HFF-Myc (cell line): ENCODE measurements around the gene METAP1D.
"Not testable (repeated sequence)": the region's sequence is repeated elsewhere in the genome, so short reads cannot be mapped to it uniquely, and the experiment has no call there.

ENCODE experiments used
- DNase-seq: peaks from one replicate; pipeline ENCODE4 v3.0.0-alpha.2; 2011; ENCODE audit warnings: low read depth; ENCODE audit errors: extremely low read depth
- H3K4me3 ChIP-seq: replicated peaks from 2 replicates; pipeline ENCODE4 v1.5.1; 2011; ENCODE audit warnings: low read depth, mild to moderate bottlenecking, control low read depth, low read length
- CTCF ChIP-seq: IDR thresholded peaks from 2 replicates; pipeline ENCODE4 v1.5.1; 2012; ENCODE audit warnings: mild to moderate bottlenecking, low read depth, low read length, control low read depth; ENCODE audit errors: missing control alignments

The METAP1D gene

DNA sequence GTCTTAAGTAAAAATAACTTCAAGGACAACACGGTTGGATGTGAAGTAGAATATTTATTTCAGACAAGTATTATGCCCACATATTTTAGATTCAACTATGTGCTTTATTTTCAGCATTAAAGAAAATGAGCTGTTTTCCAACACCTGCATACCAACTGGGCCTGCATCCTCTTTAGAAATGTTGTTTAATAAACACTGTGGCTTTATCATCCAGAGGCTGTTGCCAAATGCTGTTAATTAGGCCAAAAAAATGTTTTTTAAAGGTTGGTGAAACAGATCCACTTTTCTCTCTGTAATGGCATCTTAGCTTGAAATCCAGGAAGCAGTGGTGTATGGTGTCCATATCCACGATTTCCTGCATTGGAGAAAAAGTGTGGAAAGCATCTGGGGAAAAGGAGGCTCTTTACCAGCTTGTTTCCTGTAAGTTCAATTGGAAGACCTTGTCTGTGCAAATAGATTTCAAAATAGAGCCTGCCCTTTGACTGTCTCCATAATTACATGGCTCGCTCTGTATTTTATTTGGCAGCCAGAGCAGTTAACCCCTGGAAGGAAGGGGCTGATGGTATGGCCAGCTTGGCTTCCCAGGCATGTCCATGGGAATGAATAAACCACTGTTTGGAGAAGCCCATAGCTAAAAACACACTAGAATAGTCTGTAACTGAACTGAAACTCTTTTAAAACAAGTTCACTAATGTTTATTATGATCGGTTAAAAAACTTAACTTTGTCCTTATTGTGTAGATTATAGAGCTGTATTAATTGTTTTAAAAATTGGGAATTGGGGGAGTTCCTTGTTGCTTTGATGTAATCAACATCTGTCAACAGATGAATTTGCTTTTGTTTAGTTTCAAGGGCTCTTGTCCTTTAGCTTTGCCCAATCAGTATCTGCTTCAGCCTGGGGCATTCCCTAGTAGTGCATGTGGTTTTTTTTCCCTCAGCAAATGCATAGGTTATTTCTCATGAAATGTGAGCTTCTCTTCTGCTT lies 52.5 kb downstream of the METAP1D start:
- DNase-seq: no peak
- TF ChIP-seq CTCF: no peak
- no peak overlapping the region for H3K4me3 ChIP-seq

DNA sequence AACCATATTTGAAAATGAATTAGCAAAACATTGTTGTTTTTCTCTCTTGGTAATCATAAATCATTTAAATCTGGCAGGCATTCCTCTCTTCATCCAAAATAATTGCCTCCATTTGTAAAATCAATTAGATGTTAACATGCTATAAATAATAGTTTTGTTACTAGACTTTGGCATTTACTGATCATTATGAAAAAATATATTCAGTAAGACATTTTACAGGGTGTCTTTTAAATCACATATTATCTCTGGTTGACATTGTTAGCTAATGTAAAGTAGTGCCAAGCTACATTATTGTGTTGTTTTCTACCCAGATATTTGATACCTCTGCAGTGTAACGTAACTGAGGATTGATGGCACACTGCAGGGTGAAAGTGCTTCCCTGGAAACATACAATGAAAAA lies 53.7 kb downstream of the METAP1D start:
- TF ChIP-seq CTCF: no peak
- no peak overlapping the region for H3K4me3 ChIP-seq
- no peak for DNase-seq

DNA sequence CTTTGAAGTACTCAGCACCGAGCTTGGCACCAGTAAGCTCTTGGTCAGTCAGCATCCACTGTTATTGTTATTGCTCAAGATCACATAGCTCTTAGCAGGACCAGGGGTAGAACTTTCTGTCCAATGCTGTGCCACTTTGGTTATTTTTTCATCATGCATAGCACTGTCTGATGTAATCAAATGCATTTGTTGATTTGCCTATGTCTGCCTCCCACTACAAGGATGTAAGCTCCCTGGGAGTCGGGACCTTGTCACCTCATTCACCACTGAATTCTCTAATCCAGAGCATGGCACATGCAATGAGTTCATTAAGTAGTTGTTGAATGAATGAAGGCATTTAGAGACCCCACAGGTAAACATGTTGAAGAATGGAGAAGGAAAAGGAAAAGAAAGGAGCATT lies 56.5 kb downstream of the METAP1D start:
- TF ChIP-seq CTCF: no peak

DNA sequence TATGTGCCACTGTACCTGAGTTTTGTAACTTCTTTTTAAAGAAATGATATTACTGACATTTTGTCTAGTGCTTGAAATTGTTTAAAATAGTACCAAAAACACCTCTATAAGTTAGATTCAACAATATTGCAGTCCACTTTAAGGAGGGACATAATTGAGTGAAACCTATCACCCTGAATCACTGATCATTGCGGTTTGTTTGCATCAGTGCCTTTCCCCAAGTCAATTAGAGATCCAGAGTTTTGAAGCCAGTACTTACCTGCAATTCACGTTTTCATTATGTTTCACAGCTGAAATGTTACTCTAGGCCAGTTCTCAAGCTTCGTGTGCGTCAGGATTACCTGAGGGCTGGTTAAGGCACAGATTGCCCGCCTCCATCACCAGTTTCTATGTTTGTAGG lies 58.9 kb downstream of the METAP1D start:
- TF ChIP-seq CTCF: no peak

More for the DNA sequence above, 56.5 kb downstream of the METAP1D start:
- DNase-seq: no peak
- no peak overlapping the region for H3K4me3 ChIP-seq

DNA sequence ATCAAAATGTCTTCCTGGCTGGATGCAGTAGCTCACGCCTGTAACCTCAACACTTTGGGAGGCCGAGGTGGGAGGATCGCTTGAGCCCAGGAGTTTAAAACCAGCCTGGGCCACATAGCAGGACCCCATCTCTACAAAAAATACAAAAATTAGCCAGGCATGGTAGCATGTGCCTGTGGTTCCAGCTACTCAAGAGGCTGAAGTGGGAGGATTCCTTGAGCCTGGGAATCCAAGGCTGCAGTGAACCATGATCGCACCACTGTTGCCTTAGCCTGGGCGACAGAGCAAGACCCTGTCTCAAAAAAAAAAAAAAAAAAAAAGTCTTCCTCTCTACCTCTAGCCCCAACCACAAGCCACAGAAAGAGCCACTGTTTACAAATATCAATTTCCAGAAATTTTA lies 60.4 kb downstream of the METAP1D start:
- DNase-seq, H3K4me3 ChIP-seq: not testable (repeated sequence)

More for the DNA sequence above, 58.9 kb downstream of the METAP1D start:
- no peak overlapping the region for H3K4me3 ChIP-seq
- DNase-seq: no peak

DNA sequence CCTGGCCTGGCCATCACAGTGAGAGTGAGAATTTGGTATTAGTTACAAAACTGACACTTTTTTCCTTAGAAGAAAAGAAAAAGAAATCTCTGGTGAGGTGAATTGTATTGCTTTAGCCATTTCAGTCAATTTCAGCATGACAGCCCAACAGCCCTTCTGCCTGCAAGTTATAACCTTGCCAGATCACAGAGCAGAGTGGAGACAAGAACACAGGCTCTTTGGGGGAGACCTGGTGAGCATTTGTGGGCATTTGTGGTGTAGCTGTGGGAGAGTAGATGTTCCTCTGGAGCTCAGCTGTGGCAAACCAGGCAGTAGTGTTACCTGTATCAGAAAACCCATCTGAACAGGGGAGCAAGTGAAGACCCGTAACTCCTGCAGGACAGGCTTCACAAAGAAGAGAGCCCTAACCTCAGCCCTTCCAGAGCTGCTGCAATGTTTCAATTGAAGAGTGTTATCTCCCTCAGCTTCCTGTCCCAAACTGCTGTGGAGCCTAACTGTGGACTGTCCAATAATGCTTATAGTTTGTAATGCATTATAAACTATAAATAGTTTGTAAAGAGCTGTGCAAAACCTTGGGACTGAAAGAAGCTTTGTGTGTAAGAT lies 62.8 kb downstream of the METAP1D start:
- no peak overlapping the region for H3K4me3 ChIP-seq
- no peak for DNase-seq
- TF ChIP-seq CTCF: no peak

- no peak overlapping the region for H3K4me3 ChIP-seq
- no peak for TF ChIP-seq CTCF
- DNase-seq: no peak
Measured at GRCh38 chr2:172063446-172063845, 63.7 kb downstream of the METAP1D start.
